ENCODE measurements around the gene COL8A1. TPM values are rescaled to one million over a fixed set of nuclear protein-coding genes. Genes with fewer than 3 reads are reported as not detected.

COL8A1 gene
- polyA plus RNA-seq, 3 donors = not detected

DNA sequence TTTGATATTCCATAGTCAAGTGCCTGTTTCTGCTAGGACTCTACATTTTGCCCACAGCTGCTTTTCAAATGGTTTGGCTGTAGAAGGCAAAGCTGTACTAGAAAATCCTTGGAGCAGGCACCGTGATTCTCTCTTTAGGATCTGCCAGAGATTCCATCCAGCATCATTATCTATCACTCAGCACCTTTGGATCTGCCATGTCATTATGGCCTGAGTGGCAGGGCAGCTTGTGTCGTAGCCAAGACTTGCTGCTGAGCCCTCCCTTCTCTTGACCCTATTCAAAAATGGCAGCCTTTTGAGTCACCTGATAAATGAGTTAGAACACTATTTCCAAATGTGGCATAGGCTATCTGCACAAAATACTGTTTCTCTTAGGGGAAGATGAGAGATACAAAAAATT, 171.2 kb downstream of the COL8A1 start:
- no peaks in the 10 kb centered on the region for H4K20me1 ChIP-seq (ENCODE audit: insufficient read depth, low read length)
- H3K79me2 ChIP-seq (ENCODE audit: insufficient read depth, low read length) = no peaks in the 10 kb centered on the region
- Mint-ChIP-seq H3K36me3 (no peaks in the 10 kb centered on the region), H3K27ac (no peak overlapping the region), H3K27me3 (ENCODE audit: low read depth in 3 of 3) (peaks cover 0 to 3% (median 1%) of the 10 kb centered on the region in 3 donors), H3K4me3 (no peak overlapping the region), H3K4me1 (peaks cover 1% of the 10 kb centered on the region), H3K9me3 (peaks cover 3 to 18% (median 13%) of the 10 kb centered on the region in 7 donors)
- H2AFZ ChIP-seq (ENCODE audit: insufficient read depth, low read depth, low read length, poor library complexity, severe bottlenecking) = no peak overlapping the region
- no peaks in the 10 kb centered on the region for H3K4me1 ChIP-seq (ENCODE audit: control insufficient read depth in 1 of 2, insufficient read depth in 2 of 2, low read length in 2 of 2)
- peaks cover 8 to 9% of the 10 kb centered on the region in 2 donors for H3K9me3 ChIP-seq (replicated peaks in 1 of 2; ENCODE audit: control insufficient read depth in 1 of 2, insufficient read depth in 1 of 2, low read length in 2 of 2)
- H3K4me3 ChIP-seq (replicated peaks in 1 of 3; ENCODE audit: low read depth in 2 of 3, low read length in 3 of 3) = no peak overlapping the region
- no peak overlapping the region for H3K27ac ChIP-seq (ENCODE audit: low read depth in 1 of 2, low read length in 2 of 2)
- H3K36me3 ChIP-seq (replicated peaks in 1 of 2; ENCODE audit: control insufficient read depth in 1 of 2, insufficient read depth in 2 of 2, low read length in 2 of 2) = no peaks in the 10 kb centered on the region
- no peak overlapping the region for H3K9ac ChIP-seq (ENCODE audit: insufficient read depth, low read length, poor library complexity, severe bottlenecking)
- DNase-seq = no peak
- 86% methylated on average over 2 of the region's 2 CpGs for WGBS (ENCODE audit: insufficient coverage)
- no peaks in the 10 kb centered on the region for H3K27me3 ChIP-seq (ENCODE audit: control insufficient read depth in 2 of 2, insufficient read depth in 2 of 2, low read length in 2 of 2)
- TF ChIP-seq, protein P1, sequence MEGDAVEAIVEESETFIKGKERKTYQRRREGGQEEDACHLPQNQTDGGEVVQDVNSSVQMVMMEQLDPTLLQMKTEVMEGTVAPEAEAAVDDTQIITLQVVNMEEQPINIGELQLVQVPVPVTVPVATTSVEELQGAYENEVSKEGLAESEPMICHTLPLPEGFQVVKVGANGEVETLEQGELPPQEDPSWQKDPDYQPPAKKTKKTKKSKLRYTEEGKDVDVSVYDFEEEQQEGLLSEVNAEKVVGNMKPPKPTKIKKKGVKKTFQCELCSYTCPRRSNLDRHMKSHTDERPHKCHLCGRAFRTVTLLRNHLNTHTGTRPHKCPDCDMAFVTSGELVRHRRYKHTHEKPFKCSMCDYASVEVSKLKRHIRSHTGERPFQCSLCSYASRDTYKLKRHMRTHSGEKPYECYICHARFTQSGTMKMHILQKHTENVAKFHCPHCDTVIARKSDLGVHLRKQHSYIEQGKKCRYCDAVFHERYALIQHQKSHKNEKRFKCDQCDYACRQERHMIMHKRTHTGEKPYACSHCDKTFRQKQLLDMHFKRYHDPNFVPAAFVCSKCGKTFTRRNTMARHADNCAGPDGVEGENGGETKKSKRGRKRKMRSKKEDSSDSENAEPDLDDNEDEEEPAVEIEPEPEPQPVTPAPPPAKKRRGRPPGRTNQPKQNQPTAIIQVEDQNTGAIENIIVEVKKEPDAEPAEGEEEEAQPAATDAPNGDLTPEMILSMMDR (IDR thresholded peaks at IDR 0.05) = no peak
- intact Hi-C loops (cut with micrococcal nuclease) = loop anchor here in 1 of 2 donors (5.0 kb wide), 1 partner anchor 1237 kb away; no protein-coding TSS in a partner anchor
- H3K4me2 ChIP-seq (replicated peaks; ENCODE audit: extremely low read depth, low read length, poor library complexity, severe bottlenecking) = no peak overlapping the region

DNA sequence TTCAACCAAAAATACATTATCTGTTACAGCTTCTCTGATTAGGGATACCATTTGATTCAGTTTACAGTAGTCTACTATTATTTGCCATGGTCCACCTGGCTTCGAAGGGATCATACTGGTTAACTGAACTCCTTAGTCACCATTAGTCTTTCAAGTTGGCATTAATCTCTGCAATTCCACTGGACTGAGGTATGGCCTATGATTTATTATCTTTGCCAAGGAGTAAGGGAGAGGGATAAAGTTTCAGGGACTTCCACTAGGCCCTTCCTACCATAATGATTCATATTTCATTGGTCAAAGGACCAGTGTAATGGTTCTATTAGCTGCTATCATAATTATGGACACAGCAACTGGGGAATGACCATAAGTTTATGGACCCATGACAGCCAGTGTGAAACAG, 172.0 kb downstream of the COL8A1 start:
- Histone ChIP-seq H3K27me3 (ENCODE audit: control insufficient read depth in 2 of 2, insufficient read depth in 2 of 2, low read length in 2 of 2) (no peaks in the 10 kb centered on the region), H3K27ac (ENCODE audit: low read depth in 1 of 2, low read length in 2 of 2) (no peak overlapping the region), H3K79me2 (ENCODE audit: insufficient read depth, low read length) (no peaks in the 10 kb centered on the region), H3K4me2 (replicated peaks; ENCODE audit: extremely low read depth, low read length, poor library complexity, severe bottlenecking) (no peak overlapping the region), H4K20me1 (ENCODE audit: insufficient read depth, low read length) (no peaks in the 10 kb centered on the region), H3K9ac (ENCODE audit: insufficient read depth, low read length, poor library complexity, severe bottlenecking) (no peak overlapping the region), H3K36me3 (replicated peaks in 1 of 2; ENCODE audit: control insufficient read depth in 1 of 2, insufficient read depth in 2 of 2, low read length in 2 of 2) (no peaks in the 10 kb centered on the region), H3K9me3 (replicated peaks in 1 of 2; ENCODE audit: control insufficient read depth in 1 of 2, insufficient read depth in 1 of 2, low read length in 2 of 2) (peaks cover under 1% of the 10 kb centered on the region in 2 donors), H3K4me1 (ENCODE audit: control insufficient read depth in 1 of 2, insufficient read depth in 2 of 2, low read length in 2 of 2) (no peaks in the 10 kb centered on the region), H2AFZ (ENCODE audit: insufficient read depth, low read depth, low read length, poor library complexity, severe bottlenecking) (no peak overlapping the region), H3K4me3 (replicated peaks in 1 of 3; ENCODE audit: low read depth in 2 of 3, low read length in 3 of 3) (no peak overlapping the region)
- Mint-ChIP-seq H3K9me3 (peaks cover 2 to 10% (median 5%) of the 10 kb centered on the region in 7 donors), H3K36me3 (no peaks in the 10 kb centered on the region), H3K27ac (no peak overlapping the region), H3K4me1 (peaks cover 1% of the 10 kb centered on the region), H3K27me3 (ENCODE audit: low read depth in 3 of 3) (peaks cover 0 to 3% (median 1%) of the 10 kb centered on the region in 3 donors), H3K4me3 (no peak overlapping the region)
- intact Hi-C loops (cut with micrococcal nuclease) = loop anchor here in 1 of 2 donors (10.0 kb wide), 1 partner anchor 894 kb away; the partner anchor contains the start of gene TFG
- DNase-seq = no peak
- no CpG with 5 or more reads among the region's 1 CpG for WGBS (ENCODE audit: insufficient coverage)
- TF ChIP-seq, protein P1 (IDR thresholded peaks at IDR 0.05) = no peak
